ENCODE data around the gene GRIN3A. TPM values are rescaled to one million over a fixed set of nuclear protein-coding genes. Genes with fewer than 3 reads are reported as not detected.

The GRIN3A gene
- total and polyA plus RNA-seq, 2 of the 4 experiments (the other 2 are of a cell fraction) = not detected

DNA sequence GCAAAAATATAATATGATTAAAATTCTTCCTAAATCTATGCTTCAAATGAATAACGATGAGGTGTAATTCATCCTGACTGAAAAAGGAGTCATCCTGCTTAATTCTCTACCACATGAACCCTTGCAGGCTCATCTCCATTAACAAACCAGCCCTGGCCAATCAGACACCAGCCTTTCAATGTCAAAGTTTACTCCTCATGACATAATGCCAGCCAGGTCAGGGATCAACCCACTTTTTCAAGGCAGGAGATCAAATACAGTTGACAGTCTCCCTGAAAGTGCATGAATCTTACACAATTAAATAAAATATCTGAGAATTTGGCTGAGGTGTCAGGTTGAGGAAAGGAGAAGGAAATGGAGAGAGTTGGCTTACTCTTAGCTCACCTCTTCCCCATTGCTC, 7.0 kb downstream of the GRIN3A start:
- no peaks in the 10 kb centered on the region for H3K27me3 ChIP-seq (ENCODE audit: control insufficient read depth, insufficient read depth, low read length)
- no peak overlapping the region for H3K14ac ChIP-seq (replicated peaks; ENCODE audit: low read depth, low read length)
- H3K18ac ChIP-seq (ENCODE audit: low read depth, low read length) = no peak overlapping the region
- H4K5ac ChIP-seq (ENCODE audit: low read depth, low read length) = no peak overlapping the region
- in situ Hi-C loops (cut with MboI; ENCODE audit: low sequenced_read_pairs) = no loop called here
- no peak overlapping the region for H2AFZ ChIP-seq (replicated peaks; ENCODE audit: low read length, poor library complexity)
- no peak overlapping the region for H3K4me3 ChIP-seq (ENCODE audit: insufficient read depth, low read depth, low read length)
- no peak overlapping the region for H2AK5ac ChIP-seq (ENCODE audit: low read depth, low read length)
- H2BK15ac ChIP-seq (ENCODE audit: low read depth, low read length) = no peak overlapping the region
- no peak overlapping the region for H3K23ac ChIP-seq (ENCODE audit: low read depth, low read length)
- H2BK120ac ChIP-seq (ENCODE audit: low read depth, low read length) = no peak overlapping the region
- H4K20me1 ChIP-seq (ENCODE audit: insufficient read depth, low read length) = no peaks in the 10 kb centered on the region
- no peaks in the 10 kb centered on the region for H3K9me3 ChIP-seq (ENCODE audit: control insufficient read depth, insufficient read depth, low read length)
- H3K4me1 ChIP-seq (ENCODE audit: control insufficient read depth, insufficient read depth, low read length) = no peaks in the 10 kb centered on the region
- no TSS peak for BruUV-seq (replicated peaks)
- H3K9me1 ChIP-seq (ENCODE audit: insufficient read depth, low read length) = no peaks in the 10 kb centered on the region
- intact Hi-C loops (cut with micrococcal nuclease) = no loop called here
- H3K56ac ChIP-seq (ENCODE audit: extremely low read depth, insufficient read depth, low read length) = no peak overlapping the region
- TF ChIP-seq RAD21 (IDR thresholded peaks at IDR 0.05; ENCODE audit: low read length) (no peak), ELK1 (IDR thresholded peaks at IDR 0.05; ENCODE audit: borderline replicate concordance, low read depth, low read length) (no peak), CHD1 (IDR thresholded peaks at IDR 0.05; ENCODE audit: low read depth, low read length) (no peak), MAFK (IDR thresholded peaks at IDR 0.05; ENCODE audit: low read depth, low read length) (no peak)
- no peak overlapping the region for H3K27ac ChIP-seq (ENCODE audit: insufficient read depth, low read length)
- no peaks in the 10 kb centered on the region for H3K79me1 ChIP-seq (ENCODE audit: low read depth in 1 of 2, low read length in 2 of 2)
- ChIA-PET CTCF (no interaction called here), POLR2A (ENCODE audit: unreplicated experiment) (no interaction called here)
- no peaks in the 10 kb centered on the region for H3K36me3 ChIP-seq (ENCODE audit: control insufficient read depth, insufficient read depth, low read length)
- H3K4me2 ChIP-seq (ENCODE audit: low read depth, low read length) = no peak overlapping the region
- H2BK20ac ChIP-seq (ENCODE audit: low read depth, low read length) = no peak overlapping the region
- no peak overlapping the region for H4K91ac ChIP-seq (ENCODE audit: insufficient read depth, low read depth, low read length)
- dilution Hi-C loops (cut with HindIII; ENCODE audit: low sequenced_read_pairs, unreplicated experiment) = no loop called here
- H3K9ac ChIP-seq (ENCODE audit: low read depth, low read length) = no peak overlapping the region
- ATAC-seq (ENCODE audit: low read depth) (no peak), DNase-seq (no peak)
- no peak overlapping the region for H3K4ac ChIP-seq (ENCODE audit: low read depth, low read length)
- no peak overlapping the region for H2AK9ac ChIP-seq (replicated peaks; ENCODE audit: low read depth, low read length, poor library complexity)
- no peak overlapping the region for H2BK5ac ChIP-seq (ENCODE audit: low read depth, low read length, poor library complexity, severe bottlenecking)
- H4K8ac ChIP-seq (ENCODE audit: low read depth in 2 of 2, low read length in 2 of 2) = no peak overlapping the region
- no CpG with 5 or more reads among the region's 1 CpG for WGBS, 2 experiments (ENCODE audit: extremely low coverage in 2 of 2, insufficient read length in 1 of 2)
